Common myeloid progenitor, CD34-positive (primary cell): Measurements from ENCODE around the gene USP47.

Source experiments
- CTCF ChIA-PET: fragments of 350-600 bp; sonication (Branson Sonifier 250); formaldehyde crosslinking; loops from one replicate; lab custom pipeline; 2021; ENCODE audit warnings: antibody characterized with exemption; lab: Charles Lee
- POLR2A ChIA-PET: fragments of 350-600 bp; sonication (Branson Sonifier 250); formaldehyde crosslinking; loops from one replicate; lab custom pipeline; 2021; ENCODE audit warnings: antibody characterized with exemption; lab: Charles Lee
- DNase-seq, 3 donors: peaks; one replicate each; pipeline versions ENCODE4 v3.0.0 to v3.0.0-alpha.2; 2013
- H3K27ac ChIP-seq, 2 experiments: 1 replicate in 1 of 2; 2 replicates in 1 of 2; pipeline ENCODE4 v1.7.0; 2013; ENCODE audit warnings: inconsistent platforms in 2 of 2, low read length in 2 of 2, mild to moderate bottlenecking in 2 of 2, low read depth in 1 of 2, moderate library complexity in 1 of 2; ENCODE audit not compliant: severe bottlenecking in 2 of 2, insufficient read depth in 1 of 2, poor library complexity in 1 of 2
- H3K27me3 ChIP-seq, 5 experiments: replicated peaks in 2 of 5; 1 replicate in 3 of 5; 2 replicates in 2 of 5; pipeline versions ENCODE4 v1.6.1 to v1.7.0; 2013; ENCODE audit warnings: low read length in 4 of 5, mild to moderate bottlenecking in 2 of 5, moderate library complexity in 2 of 5, inconsistent platforms in 1 of 5; ENCODE audit not compliant: insufficient read depth in 5 of 5, control insufficient read depth in 4 of 5
- H3K36me3 ChIP-seq, 4 experiments: 1 replicate in 2 of 4; 2 replicates in 2 of 4; pipeline versions ENCODE4 v1.6.1 to v1.7.0; 2013; ENCODE audit warnings: low read length in 3 of 4, control low read depth in 1 of 4, mild to moderate bottlenecking in 1 of 4; ENCODE audit not compliant: control insufficient read depth in 4 of 4, insufficient read depth in 4 of 4
- H3K4me1 ChIP-seq, 4 experiments: 1 replicate in 3 of 4; 2 replicates in 1 of 4; pipeline versions ENCODE4 v1.6.1 to v1.7.1; 2013; ENCODE audit warnings: low read length in 3 of 4, mild to moderate bottlenecking in 3 of 4, control low read depth in 1 of 4, inconsistent platforms in 1 of 4, moderate library complexity in 1 of 4; ENCODE audit not compliant: control insufficient read depth in 4 of 4, insufficient read depth in 4 of 4; ENCODE audit errors: control extremely low read depth in 1 of 4
- H3K4me3 ChIP-seq, 7 experiments: 1 replicate in 4 of 7; 2 replicates in 3 of 7; pipeline versions ENCODE4 v1.5.1 to v1.7.0; 2013; ENCODE audit warnings: mild to moderate bottlenecking in 7 of 7, low read length in 6 of 7, moderate library complexity in 6 of 7, inconsistent platforms in 2 of 7, low read depth in 2 of 7, control low read depth in 1 of 7; ENCODE audit not compliant: insufficient read depth in 4 of 7, control insufficient read depth in 1 of 7; ENCODE audit errors: extremely low read depth in 1 of 7
- H3K9me3 ChIP-seq, 5 experiments: 1 replicate in 4 of 5; 2 replicates in 1 of 5; pipeline versions ENCODE4 v1.6.1 to v1.7.1; 2013; ENCODE audit warnings: low read length in 4 of 5, mild to moderate bottlenecking in 2 of 5, inconsistent platforms in 1 of 5, low read depth in 1 of 5, moderate library complexity in 1 of 5; ENCODE audit not compliant: control insufficient read depth in 4 of 5, insufficient read depth in 2 of 5; ENCODE audit errors: control extremely low read depth in 1 of 5
- WGBS: methylation state at CpG from one replicate; pipeline ENCODE4 v1.1.5; 2013; ENCODE audit not compliant: insufficient coverage; 5-methylcytosine and 5-hydroxymethylcytosine counted together

Gene USP47

DNA sequence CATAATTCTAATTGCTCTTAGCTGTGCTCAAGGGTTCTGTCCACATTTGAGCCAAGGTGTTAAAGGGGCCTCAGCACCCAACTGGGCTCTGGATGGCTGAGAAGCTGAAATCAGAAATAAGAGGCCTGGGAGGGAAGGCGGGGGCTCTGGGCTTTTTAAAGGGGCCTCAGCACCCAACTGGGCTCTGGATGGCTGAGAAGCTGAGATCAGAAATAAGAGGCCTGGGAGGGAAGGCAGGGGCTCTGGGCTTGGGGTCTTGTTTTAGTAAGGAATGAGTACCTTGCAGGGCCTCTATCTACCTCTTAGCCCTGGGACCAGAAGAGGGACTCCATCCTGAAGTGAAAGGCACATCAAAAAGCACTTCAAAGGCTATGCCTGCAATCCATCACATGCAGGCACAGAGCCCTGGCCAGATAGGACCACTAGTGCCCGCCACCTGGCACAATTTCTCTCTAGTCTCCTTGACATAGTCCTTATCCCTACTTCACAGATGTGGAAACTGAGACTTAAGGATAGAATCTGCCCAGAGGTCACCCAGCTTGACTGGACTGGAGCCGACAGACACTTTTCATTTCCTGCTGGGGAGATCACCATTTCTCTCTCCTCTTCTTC is 131.1 kb downstream of the USP47 start:
- WGBS, result 75% methylated on average over 3 of the region's 3 CpGs
- no peak for DNase-seq
- Histone ChIP-seq H3K27me3 (peaks cover 0 to 1% (median 0%) of the 10 kb centered on the region in 5 experiments), H3K36me3 (no peaks in the 10 kb centered on the region), H3K27ac (no peak overlapping the region), H3K4me1 (no peaks in the 10 kb centered on the region), H3K9me3 (no peaks in the 10 kb centered on the region), H3K4me3 (no peak overlapping the region)
- POLR2A ChIA-PET, result interaction anchor here (1.0 kb wide), 1 partner anchor 17 kb away, joined by 3 read pairs; no protein-coding TSS in a partner anchor
- CTCF ChIA-PET, result interaction anchor here (1.6 kb wide), 1 partner anchor 25 kb away, joined by 3 read pairs; no protein-coding TSS in a partner anchor

DNA sequence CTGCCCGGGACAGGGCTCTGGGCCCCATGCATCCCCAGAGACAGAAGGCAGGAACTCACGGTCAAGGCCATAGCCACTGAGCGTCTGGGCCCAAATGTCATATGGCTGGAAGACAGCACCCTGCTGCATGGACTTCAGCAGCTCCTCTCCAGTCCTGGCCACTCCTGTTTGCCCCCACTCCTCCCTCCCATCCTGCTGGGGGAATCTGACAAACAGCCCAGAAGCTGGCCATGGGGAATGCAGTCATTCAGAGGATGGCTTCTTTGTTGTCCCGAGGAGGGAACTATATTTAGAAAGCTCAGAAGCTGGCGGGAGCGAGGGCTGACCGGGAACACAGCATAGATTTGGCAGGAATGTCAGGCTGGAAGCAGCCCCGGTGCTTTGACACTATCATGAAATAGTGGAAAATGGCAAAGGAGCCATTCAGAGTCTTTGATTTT is 131.6 kb downstream of the USP47 start:
- Histone ChIP-seq H3K4me1 (no peaks in the 10 kb centered on the region), H3K9me3 (no peaks in the 10 kb centered on the region), H3K27ac (no peak overlapping the region), H3K36me3 (no peaks in the 10 kb centered on the region), H3K27me3 (peaks cover 0 to 1% (median 0%) of the 10 kb centered on the region in 5 experiments), H3K4me3 (no peak overlapping the region)
- ChIA-PET CTCF (interaction anchor here (1.2 to 1.6 kb wide), 2 partner anchors 14 to 26 kb away, joined by 3 to 4 read pairs; no protein-coding TSS in a partner anchor), POLR2A (no interaction called here)
- DNase-seq, result no peak
- WGBS, result 93% methylated on average over 8 of the region's 8 CpGs

DNA sequence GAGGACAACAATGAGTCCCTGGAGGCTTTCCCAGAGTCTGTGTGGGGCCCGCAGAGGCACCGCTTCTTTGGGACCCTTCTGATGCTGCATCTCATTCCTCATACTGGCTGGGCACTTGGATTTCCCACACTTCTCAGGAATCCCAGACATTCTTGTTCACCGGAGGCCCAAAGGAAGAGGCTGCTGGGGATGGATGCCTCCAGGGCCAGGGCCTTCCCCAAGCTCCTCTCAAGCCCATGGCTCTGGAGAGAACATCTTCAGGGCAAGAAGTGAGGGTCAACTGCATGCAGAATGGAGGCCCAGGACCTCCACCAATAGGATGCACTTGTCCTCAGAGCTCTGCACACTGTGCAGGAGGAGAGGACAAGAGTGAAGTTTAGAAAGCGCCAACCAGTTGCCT is 132.1 kb downstream of the USP47 start:
- ChIA-PET CTCF (interaction anchor here (1.2 to 1.6 kb wide), 2 partner anchors 14 to 26 kb away, joined by 3 to 4 read pairs; no protein-coding TSS in a partner anchor), POLR2A (interaction anchor here (0.6 kb wide), 1 partner anchor 295 kb away, joined by 4 read pairs; no protein-coding TSS in a partner anchor)
- Histone ChIP-seq H3K9me3 (no peaks in the 10 kb centered on the region), H3K4me1 (no peaks in the 10 kb centered on the region), H3K27me3 (peaks cover 0 to 1% (median 0%) of the 10 kb centered on the region in 5 experiments), H3K36me3 (no peaks in the 10 kb centered on the region), H3K4me3 (no peak overlapping the region), H3K27ac (no peak overlapping the region)
- no peak for DNase-seq
- 100% methylated on average over 4 of the region's 4 CpGs for WGBS

DNA sequence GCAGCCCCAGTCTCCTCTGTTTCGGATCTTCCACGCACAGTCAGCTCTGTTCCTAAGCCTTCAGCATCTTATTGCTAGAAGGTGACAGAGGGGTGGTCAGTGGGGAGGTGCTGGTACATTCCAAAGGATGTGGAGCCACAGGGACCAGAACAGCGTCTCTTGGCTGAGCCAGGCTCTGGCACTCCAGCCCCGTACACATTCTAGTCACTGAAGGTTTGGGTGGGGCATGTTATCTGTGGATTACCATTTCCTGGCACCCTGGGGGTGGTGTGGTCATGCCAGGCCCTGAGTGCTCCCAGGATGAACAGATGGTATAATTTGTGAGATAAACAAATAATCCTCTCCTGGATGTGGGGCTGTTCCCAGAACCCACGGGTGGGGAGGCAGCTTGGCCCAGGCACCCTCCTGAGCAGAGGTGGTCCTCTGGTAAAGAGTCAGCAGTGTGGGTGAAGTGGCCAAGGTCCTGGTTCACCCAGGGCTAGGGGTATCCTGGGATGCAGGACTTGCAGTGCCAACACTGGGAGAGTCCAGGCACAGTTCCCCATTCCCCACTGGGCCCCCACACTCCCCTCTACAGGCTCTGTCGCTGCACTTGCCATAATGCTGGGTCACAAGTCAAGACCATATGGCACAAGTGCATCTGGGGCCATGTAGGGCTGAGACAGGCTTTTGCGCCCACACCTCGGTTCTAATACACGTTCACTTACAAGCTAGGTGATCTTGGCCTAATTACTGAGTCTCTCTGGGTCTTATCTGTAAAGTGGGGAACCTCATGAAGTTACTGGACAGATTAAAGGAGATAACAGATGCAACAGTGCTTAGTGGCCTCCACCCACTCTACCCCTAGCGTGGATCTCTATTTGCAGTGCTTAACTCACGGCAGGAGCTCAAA is 133.7 kb downstream of the USP47 start:
- POLR2A ChIA-PET, result no interaction called here
- DNase-seq, result peak in 1 of 3 donors; percentile 17
- Histone ChIP-seq H3K4me1 (no peaks in the 10 kb centered on the region), H3K27me3 (peaks cover 0 to 1% (median 0%) of the 10 kb centered on the region in 5 experiments), H3K4me3 (no peak overlapping the region), H3K36me3 (no peaks in the 10 kb centered on the region), H3K9me3 (no peaks in the 10 kb centered on the region), H3K27ac (no peak overlapping the region)
- WGBS, result 82% methylated on average over 9 of the region's 11 CpGs
- CTCF ChIA-PET, result interaction anchor here (1.1 to 1.7 kb wide), 3 partner anchors 8 to 313 kb away, joined by 3 to 4 read pairs (median 3); no protein-coding TSS in a partner anchor

DNA sequence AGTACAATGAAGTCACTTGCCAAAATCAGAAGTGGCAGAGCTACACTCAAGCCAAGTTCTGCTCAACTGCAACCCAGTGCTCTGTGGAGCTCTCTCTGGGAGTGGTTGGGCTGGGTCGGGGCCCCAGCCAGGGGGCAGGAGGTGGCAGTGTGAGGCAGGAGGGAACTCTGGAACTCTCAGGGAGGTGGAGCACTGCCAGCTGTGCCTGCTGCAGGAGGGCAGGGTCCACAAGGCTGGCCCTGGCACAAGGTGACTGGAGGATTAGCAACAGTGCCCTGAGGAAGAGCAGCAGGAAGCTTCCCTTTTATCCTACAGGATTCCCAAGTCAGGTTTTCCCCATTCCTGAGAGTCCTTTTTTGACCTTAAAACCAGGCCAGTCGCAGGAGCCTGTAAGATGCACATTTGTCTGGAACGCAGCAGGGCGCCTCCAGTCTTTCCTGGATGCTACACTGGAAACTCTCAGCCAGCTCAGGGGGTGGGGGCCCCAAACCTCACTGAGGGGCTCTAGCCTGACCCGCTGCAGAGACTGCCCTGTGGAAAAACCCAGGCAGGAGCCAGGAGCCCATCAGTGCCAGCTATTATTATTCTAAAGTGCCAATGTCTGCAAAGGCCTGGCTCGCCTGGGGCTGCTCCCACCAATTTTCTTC is 134.8 kb downstream of the USP47 start:
- Histone ChIP-seq H3K36me3 (no peaks in the 10 kb centered on the region), H3K27me3 (peaks cover 0 to 1% (median 0%) of the 10 kb centered on the region in 5 experiments), H3K9me3 (no peaks in the 10 kb centered on the region), H3K4me3 (no peak overlapping the region), H3K27ac (no peak overlapping the region), H3K4me1 (no peaks in the 10 kb centered on the region)
- ChIA-PET CTCF (interaction anchor here (1.1 to 1.7 kb wide), 3 partner anchors 10 to 312 kb away, joined by 3 to 4 read pairs (median 3); no protein-coding TSS in a partner anchor), POLR2A (no interaction called here)
- no peak for DNase-seq
- WGBS, result 89% methylated on average over 6 of the region's 6 CpGs

DNA sequence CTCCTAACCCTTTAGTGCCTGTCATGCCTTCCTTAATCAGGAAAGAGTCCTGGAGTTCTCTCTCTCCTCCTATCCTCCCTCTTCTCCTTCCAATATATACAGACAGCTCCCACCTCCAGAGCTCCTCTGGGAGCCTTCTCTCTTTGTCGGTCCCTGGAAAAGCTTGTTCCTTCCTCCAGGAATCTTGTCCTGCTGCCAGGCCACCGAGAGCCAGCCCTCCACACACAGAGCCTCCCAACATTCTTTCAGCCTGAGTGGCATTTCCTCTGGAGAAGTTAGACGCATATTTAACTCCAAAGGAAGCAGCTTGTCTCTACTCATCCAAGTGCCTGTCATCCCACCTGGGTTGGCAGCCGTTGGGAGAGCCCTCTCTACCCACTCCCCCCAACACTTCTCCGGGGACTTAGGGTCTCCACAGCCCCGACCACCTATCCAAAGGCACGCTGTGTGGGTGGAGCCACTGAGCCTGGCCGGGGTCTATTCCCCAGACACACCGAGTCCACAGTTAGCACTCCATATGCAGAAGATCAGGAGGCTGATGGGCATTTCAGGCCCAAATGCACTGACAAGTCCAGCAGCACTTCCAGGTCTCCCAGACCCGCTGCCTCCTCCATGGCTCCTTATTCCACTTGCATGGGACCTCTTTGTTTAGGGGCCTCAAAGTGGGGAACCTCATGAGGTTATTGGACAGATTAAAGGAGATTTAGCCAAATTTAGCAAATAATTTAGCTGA is 135.6 kb downstream of the USP47 start:
- 58% methylated on average over 6 of the region's 10 CpGs for WGBS
- Histone ChIP-seq H3K4me3 (no peak overlapping the region), H3K27ac (no peak overlapping the region), H3K27me3 (no peaks in the 10 kb centered on the region), H3K9me3 (no peaks in the 10 kb centered on the region), H3K4me1 (no peaks in the 10 kb centered on the region), H3K36me3 (no peaks in the 10 kb centered on the region)
- no peak for DNase-seq
- POLR2A ChIA-PET, result no interaction called here
- CTCF ChIA-PET, result interaction anchor here (1.1 to 1.7 kb wide), 2 partner anchors 11 to 311 kb away, joined by 3 to 6 read pairs; no protein-coding TSS in a partner anchor
